Panc1 (cell line): ENCODE results near the gene FIZ1. TPM values are rescaled to one million over a fixed set of nuclear protein-coding genes. Genes with fewer than 3 reads are reported as not detected.
A peak's percentile ranks its signal among the peaks of the same experiment; 100 is the strongest.

Source experiments
- ATAC-seq: fragments of 200-7000 bp; cut with Tn5 transposase; 2 replicates; pipeline ENCODE4 v1.9.1; 2020; ENCODE audit warnings: mild to moderate bottlenecking, moderate library complexity
- BruUV-seq: library from RNA; stranded (reverse); fragments of 400-500 nt; replicated peaks from 2 replicates; lab custom pipeline; 2021; lab: Mats Ljungman, UMichigan
- CTCF ChIA-PET: fragments of 300-600 bp; sonication (Branson Sonifier 250); formaldehyde crosslinking; loops from one replicate; lab custom pipeline; 2022; ENCODE audit warnings: antibody characterized with exemption; lab: Charles Lee
- POLR2A ChIA-PET: fragments of 300-600 bp; sonication (Branson Sonifier 250); formaldehyde crosslinking; loops from one replicate; lab custom pipeline; 2022; ENCODE audit warnings: antibody characterized with exemption; lab: Charles Lee
- DNase-seq: peaks from one replicate; pipeline ENCODE4 v3.0.0-alpha.2; 2010; ENCODE audit warnings: low read depth, low spot score
- H3K27ac ChIP-seq: 2 replicates; pipeline ENCODE4 v1.5.1; 2011; ENCODE audit warnings: mild to moderate bottlenecking, low read length, inconsistent platforms
- H3K27me3 ChIP-seq: fragments of 200-500 bp; sonication (Bioruptor generic); 2 replicates; pipeline ENCODE4 v1.6.0; 2014; ENCODE audit warnings: low read length, inconsistent platforms; ENCODE audit not compliant: control insufficient read depth, insufficient read depth
- H3K36me3 ChIP-seq: fragments of 200-500 bp; sonication (Bioruptor generic); 2 replicates; pipeline ENCODE4 v1.5.1; 2014; ENCODE audit warnings: inconsistent platforms, mild to moderate bottlenecking, low read length, moderate library complexity; ENCODE audit not compliant: control insufficient read depth, insufficient read depth
- H3K4me1 ChIP-seq: 2 replicates; pipeline ENCODE4 v1.5.1; 2011; ENCODE audit warnings: inconsistent platforms, mild to moderate bottlenecking, low read length, moderate library complexity; ENCODE audit not compliant: control insufficient read depth, insufficient read depth
- H3K4me3 ChIP-seq, 2 experiments: 2 replicates each; pipeline ENCODE4 v1.5.1; 2011 to 2012; ENCODE audit warnings: low read depth in 2 of 2, low read length in 2 of 2, mild to moderate bottlenecking in 2 of 2, inconsistent platforms in 1 of 2, moderate library complexity in 1 of 2
- H3K9me3 ChIP-seq: fragments of 200-500 bp; sonication (Bioruptor generic); 2 replicates; pipeline ENCODE4 v1.5.1; 2014; ENCODE audit warnings: low read depth, mild to moderate bottlenecking, inconsistent platforms, low read length, moderate library complexity; ENCODE audit not compliant: control insufficient read depth, insufficient read depth
- CTCF ChIP-seq: fragments of 450-650 bp; IDR thresholded peaks from 2 replicates; pipeline ENCODE4 v1.5.1; 2017; ENCODE audit warnings: mild to moderate bottlenecking
- POLR2AphosphoS5 ChIP-seq: IDR thresholded peaks from 2 replicates; pipeline ENCODE4 v1.6.1; 2012; ENCODE audit warnings: mild to moderate bottlenecking, low read depth, low read length, moderate library complexity
- SIN3A ChIP-seq: IDR thresholded peaks from 2 replicates; pipeline ENCODE4 v1.6.1; 2012; ENCODE audit warnings: low read depth, mild to moderate bottlenecking, low read length, moderate library complexity, borderline replicate concordance; ENCODE audit not compliant: insufficient read depth
- TCF7L2 ChIP-seq: IDR thresholded peaks from 2 replicates; pipeline ENCODE4 v1.6.1; 2011; ENCODE audit warnings: mild to moderate bottlenecking, low read depth, low read length, inconsistent platforms
- in situ Hi-C: cut with HindIII; loops from 2 replicates; pipeline ENCODE4 v1.10.0; 2016; ENCODE audit warnings: low sequenced_read_pairs, low pct_unique_long_range_greater_than_20kb
- intact Hi-C: fragments of 100-400 bp; cut with micrococcal nuclease; formaldehyde crosslinking; loops from one replicate; pipeline ENCODE4 v1.10.0; 2022; ENCODE audit not compliant: unreplicated experiment
- total RNA-seq: library from RNA; stranded (reverse); gene quantifications from one replicate; pipeline ENCODE4 v1.2.1, GENCODE V29; 2021; ENCODE audit not compliant: unreplicated experiment
- TF ChIP-seq, protein P1 (sequence below), 2 experiments: IDR thresholded peaks; 2 replicates each; pipeline ENCODE4 v1.6.1; 2011 to 2012; ENCODE audit warnings: low read depth in 2 of 2, control low read depth in 1 of 2, low read length in 1 of 2, mild to moderate bottlenecking in 1 of 2, moderate library complexity in 1 of 2; ENCODE audit not compliant: insufficient read depth in 1 of 2

The FIZ1 gene
- total RNA-seq, 1 experiment from 2014 or later: 28.5 TPM

GRCh38 chr19:55623561-55623960 is 24.2 kb upstream of the FIZ1 start:
- ChIA-PET POLR2A (no interaction called here), CTCF (no interaction called here)
- BruUV-seq: TSS peak; percentile 90
- no peaks in the 10 kb centered on the region for H3K36me3 ChIP-seq
- H3K27ac ChIP-seq: 0 out of 2 replicates have a peak overlapping the region, but pooled peaks have one; percentile 13
- peak overlapping the region; percentile 19 to 51 for H3K4me3 ChIP-seq
- no peaks in the 10 kb centered on the region for H3K9me3 ChIP-seq
- ATAC-seq (no peak), DNase-seq (no peak)
- no peaks in the 10 kb centered on the region for H3K27me3 ChIP-seq
- in situ Hi-C loops: no loop called here
- TF ChIP-seq SIN3A: no peak
- no peak for TF ChIP-seq POLR2AphosphoS5
- TF ChIP-seq, protein P1, sequence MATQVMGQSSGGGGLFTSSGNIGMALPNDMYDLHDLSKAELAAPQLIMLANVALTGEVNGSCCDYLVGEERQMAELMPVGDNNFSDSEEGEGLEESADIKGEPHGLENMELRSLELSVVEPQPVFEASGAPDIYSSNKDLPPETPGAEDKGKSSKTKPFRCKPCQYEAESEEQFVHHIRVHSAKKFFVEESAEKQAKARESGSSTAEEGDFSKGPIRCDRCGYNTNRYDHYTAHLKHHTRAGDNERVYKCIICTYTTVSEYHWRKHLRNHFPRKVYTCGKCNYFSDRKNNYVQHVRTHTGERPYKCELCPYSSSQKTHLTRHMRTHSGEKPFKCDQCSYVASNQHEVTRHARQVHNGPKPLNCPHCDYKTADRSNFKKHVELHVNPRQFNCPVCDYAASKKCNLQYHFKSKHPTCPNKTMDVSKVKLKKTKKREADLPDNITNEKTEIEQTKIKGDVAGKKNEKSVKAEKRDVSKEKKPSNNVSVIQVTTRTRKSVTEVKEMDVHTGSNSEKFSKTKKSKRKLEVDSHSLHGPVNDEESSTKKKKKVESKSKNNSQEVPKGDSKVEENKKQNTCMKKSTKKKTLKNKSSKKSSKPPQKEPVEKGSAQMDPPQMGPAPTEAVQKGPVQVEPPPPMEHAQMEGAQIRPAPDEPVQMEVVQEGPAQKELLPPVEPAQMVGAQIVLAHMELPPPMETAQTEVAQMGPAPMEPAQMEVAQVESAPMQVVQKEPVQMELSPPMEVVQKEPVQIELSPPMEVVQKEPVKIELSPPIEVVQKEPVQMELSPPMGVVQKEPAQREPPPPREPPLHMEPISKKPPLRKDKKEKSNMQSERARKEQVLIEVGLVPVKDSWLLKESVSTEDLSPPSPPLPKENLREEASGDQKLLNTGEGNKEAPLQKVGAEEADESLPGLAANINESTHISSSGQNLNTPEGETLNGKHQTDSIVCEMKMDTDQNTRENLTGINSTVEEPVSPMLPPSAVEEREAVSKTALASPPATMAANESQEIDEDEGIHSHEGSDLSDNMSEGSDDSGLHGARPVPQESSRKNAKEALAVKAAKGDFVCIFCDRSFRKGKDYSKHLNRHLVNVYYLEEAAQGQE (IDR thresholded peaks at IDR 0.05; ENCODE audit: insufficient read depth in 1 of 2, low read depth in 2 of 2, low read length in 1 of 2): no peak
- TF ChIP-seq CTCF: no peak
- no peak for TF ChIP-seq TCF7L2
- H3K4me1 ChIP-seq: 0 out of 2 replicates have a peak, but pooled peaks cover 3% of the 10 kb centered on the region
- intact Hi-C loops: no loop called here

- no peak overlapping the region for H3K27ac ChIP-seq
- no TSS peak for BruUV-seq
Measured at GRCh38 chr19:55623130-55623529, 23.8 kb upstream of the FIZ1 start.

More at GRCh38 chr19:55623130-55623529, 23.8 kb upstream of the FIZ1 start:
- ATAC-seq (no peak), DNase-seq (no peak)
- no peaks in the 10 kb centered on the region for H3K9me3 ChIP-seq
- 0 out of 2 replicates have a peak, but pooled peaks cover 3% of the 10 kb centered on the region for H3K4me1 ChIP-seq
- no peaks in the 10 kb centered on the region for H3K27me3 ChIP-seq
- ChIA-PET CTCF (no interaction called here), POLR2A (no interaction called here)
- no peaks in the 10 kb centered on the region for H3K36me3 ChIP-seq
- TF ChIP-seq CTCF (no peak), POLR2AphosphoS5 (no peak), TCF7L2 (no peak), SIN3A (no peak)
- TF ChIP-seq, protein P1 (IDR thresholded peaks at IDR 0.05; ENCODE audit: insufficient read depth in 1 of 2, low read depth in 2 of 2, low read length in 1 of 2): no peak
- intact Hi-C loops (no loop called here), in situ Hi-C loops (no loop called here)
- no peak overlapping the region for H3K4me3 ChIP-seq
